Right lung (tissue), 5 donors: ENCODE measurements around the gene BNC2. TPM values are rescaled to one million over a fixed set of nuclear protein-coding genes. Genes with fewer than 3 reads are reported as not detected.

Source experiments
- DNase-seq, 2 donors: peaks; one replicate each; pipeline ENCODE4 v3.0.0-alpha.2; 2013
- polyA plus RNA-seq, 5 donors: library from polyadenylated mRNA; unstranded; fragments of 120-200 nt; gene quantifications; one replicate each; pipeline versions ENCODE4 v1.2.1 to v1.2.3, GENCODE V29; 2013; ENCODE audit warnings: inconsistent platforms in 1 of 5, low replicate concordance in 1 of 5; ENCODE audit not compliant: insufficient read length in 5 of 5, insufficient read depth in 1 of 5

BNC2 gene
- polyA plus RNA-seq, 5 donors = 7.4 to 14.2 (median 12.2) TPM

DNA sequence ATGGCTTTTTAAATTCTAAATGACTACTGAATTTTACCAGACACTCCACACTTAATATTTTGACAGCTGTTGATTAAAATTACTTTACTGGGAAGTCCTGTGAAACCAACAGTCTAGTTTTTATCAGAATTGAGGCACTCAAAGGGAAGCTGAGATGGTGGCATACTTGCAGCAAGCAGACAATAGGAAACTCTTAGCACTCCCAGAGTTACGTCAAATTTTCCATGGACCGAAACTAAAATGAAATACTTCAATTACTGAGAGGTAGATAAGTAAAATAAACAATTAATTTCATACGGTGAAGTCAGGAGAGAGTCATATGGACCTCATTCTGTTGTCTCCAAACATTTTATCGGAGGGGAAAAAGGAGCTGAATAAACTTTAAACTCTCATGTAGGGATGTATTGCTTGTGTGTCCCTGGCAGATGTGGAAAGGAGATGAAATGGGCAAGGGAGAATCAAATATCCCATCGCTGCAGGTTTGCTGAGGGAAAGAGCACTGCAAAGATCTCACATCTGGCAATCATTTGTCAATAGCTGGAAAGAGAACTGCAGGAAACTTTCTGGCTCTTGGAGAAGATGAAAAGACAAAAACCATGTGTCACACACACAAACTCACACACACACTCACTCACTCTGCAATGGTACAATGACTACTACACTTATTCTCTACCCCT lies 189.4 kb downstream of the BNC2 start:
- no peak for DNase-seq

DNA sequence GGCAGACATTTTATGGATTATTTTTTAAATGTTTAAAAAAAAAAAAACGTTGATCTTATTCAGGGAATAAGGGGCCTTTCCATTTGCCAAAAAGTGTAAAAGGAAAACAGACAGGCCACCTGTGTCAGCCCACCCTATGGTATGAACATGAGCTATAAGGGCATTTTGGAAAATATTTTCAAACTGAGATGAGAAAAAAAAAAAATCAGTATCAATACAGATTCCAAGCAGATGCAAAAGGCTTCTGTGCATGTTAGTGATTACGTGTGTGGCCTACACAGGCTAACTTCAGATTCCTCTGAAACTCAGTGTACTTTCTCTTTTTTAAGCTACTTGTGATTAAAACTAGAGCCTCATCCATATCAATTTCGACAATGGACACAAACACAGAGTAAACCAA lies 189.9 kb downstream of the BNC2 start:
- DNase-seq = no peak

DNA sequence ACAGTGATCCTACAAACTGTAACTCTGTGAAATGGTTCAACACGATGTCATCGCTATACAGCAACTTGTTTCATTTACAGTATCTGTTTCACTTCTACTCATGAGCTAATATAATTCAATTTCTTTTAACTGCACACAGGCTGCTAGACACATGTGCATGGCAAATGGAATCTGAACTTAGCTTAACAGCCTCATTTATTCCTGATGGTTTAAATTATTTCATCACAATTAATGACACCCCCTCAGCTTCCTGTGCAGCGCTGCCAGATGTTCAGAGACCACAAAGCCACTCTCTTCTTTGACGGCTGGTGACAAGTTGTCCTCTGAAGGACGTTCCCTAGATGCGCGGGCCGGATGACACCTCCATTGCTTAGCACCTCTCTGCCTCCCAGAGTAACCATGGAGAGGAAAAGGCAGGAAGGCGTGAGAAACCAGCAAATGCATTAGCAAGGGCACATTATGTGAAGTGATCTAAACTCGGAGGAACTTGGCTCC lies 191.1 kb downstream of the BNC2 start:
- no peak for DNase-seq

DNA sequence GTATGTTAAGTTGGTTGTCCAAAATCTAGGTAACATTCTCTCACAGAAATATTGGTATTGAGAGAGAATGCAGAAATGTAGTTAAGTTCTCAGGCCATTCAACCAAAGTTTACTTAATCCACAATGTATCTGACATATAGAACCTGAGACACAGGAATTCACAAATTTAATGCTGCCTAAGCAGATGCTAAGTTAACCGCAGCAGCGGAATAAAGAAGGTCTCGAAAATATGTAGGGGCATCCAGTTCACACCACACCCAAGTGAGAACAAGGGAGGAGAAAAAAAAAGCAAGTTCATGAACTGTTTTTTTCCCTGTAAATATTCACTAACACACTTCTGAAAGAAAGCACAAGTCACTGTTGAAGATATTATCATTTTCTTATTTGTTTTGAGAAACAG lies 194.0 kb downstream of the BNC2 start:
- no peak for DNase-seq

DNA sequence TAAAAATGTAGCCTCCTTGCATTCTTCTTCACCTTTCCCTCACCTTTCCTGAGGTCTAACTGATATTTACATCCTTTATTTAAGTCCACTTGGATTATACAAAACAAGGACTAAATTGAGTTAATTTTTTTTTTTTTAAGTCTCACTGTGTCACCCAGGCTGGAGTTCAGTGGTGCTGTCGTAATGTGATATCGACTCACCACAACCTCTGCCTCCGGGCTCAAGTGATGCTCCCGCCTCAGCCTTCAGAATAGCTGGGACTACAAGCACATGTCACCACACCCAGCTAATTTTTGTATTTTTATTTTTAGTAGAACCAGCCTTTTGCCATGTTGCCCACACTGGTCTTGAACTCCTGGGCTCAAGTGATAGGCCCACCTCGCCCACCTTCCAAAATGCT lies 195.3 kb downstream of the BNC2 start:
- DNase-seq = no peak

DNA sequence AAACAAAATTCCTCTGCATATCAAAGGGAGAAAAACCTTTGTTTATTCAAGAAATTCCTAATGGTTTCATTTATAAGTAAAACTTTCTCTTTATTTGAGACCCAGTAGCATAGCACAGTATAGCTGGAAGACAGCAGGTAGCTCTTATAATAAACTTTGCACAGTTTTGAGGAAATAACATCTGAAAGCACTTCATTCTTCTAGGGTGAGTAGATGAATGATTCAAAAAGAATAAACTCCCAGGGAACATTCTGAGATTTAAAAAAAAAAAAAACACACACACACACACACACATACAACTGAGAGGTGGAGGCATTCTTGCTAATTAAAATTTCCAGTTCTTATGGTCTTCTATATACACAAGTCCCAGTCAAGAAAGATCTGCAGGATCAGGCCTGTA lies 197.3 kb downstream of the BNC2 start:
- no peak for DNase-seq

DNA sequence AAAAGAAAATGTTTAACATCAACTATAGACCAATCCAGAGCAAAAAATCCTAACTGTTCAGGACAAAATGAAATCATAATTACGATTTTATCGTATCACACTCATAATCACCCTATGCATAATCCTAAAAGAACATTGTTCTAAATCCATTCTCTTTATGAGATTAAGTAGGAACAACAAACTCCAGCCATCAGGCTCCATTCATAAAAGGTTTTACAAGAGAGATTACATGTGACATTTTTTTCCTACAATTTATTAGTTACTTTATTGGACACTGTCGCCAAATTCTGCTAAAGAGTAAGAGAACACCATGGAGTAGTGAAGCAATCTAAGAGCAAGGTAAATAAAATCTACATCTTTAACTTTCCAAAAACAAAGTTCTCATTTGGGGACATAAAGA lies 198.0 kb downstream of the BNC2 start:
- DNase-seq = no peak

DNA sequence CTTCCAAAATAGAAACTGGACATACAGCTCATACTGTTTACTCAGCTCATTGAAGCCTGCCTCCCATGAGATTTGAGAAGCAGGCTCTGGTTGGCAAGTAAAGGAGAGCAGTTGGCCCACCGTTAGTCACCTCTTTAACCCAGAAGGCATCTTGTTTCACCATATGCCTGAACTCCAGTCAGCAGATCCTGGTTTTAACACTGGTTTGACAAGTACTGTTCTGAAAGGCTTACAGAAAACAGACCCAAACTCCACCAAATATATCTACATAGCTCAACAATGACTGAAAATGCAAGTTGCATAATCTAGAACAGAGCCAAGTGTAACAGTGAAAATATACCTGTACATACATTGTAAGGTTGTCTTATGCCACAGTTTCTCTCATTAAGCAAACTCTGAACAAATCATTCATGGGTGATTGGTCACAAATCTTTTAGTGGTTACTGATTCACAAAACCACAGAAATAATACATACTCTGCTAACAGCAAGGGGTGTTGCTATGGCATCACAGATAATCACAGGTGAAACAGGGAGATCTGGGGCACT lies 198.8 kb downstream of the BNC2 start:
- no peak for DNase-seq

DNA sequence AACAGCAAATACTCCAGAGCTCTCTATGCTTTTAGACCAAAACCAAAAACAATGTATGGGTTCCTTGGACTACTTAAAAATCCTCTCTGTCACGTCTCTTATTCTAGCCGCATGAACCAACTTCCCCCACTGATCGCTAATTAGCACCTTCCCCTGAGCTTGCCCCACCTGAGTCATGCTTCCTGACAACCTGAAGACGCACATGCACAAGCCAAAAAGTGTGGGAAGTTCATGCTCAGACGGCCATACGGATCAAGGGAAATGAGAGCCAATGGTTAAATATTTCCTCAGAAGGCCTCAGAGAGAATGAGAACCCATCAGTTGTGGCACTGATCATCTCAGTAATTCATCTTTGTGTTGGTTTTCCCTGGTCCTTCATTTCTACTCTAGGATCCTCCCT lies 199.7 kb downstream of the BNC2 start:
- DNase-seq = no peak

DNA sequence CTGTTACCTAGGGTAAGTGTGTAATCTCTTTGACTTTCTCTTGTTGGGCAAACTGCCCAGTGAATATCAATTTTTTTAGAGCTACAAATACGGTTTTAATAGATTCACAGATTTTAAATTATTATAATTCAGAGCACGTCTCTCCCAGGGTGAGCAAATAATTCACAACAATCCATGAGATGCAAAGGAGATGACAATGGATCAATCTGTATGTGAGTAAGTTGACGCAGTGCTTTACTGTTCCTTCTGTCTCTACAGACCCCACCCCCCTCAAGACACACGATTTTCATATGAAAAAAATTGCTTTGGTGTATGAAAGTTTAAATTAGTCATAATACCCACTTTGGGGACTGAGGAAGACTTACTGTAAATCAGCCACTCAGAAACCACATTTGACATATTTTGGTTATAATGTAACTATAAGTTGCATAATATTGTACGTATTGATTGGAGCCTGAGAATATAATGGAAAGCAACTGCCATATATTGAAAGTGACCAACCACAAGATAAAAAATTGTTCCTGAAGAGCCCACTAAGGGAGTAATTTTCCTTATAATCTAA lies 201.7 kb downstream of the BNC2 start:
- no peak for DNase-seq

DNA sequence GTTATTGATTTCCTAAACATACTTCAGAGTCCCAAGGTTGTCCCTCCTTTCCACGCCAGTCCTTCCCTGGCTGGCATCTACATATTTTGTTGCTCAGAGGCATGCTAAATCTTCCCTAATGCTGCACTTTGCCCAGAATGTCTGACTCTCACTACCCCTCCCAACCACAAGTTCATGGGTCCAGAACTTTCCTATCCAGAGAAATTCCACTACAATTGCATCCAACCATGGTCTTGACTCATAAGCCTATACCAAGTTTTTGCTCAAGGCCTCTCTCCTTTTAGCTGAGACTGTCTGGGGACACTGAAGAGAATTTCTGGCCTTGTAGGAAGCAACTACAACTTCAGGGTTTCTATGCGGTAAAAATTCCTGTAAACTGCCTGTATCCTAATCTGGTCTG lies 206.3 kb downstream of the BNC2 start:
- DNase-seq = no peak

DNA sequence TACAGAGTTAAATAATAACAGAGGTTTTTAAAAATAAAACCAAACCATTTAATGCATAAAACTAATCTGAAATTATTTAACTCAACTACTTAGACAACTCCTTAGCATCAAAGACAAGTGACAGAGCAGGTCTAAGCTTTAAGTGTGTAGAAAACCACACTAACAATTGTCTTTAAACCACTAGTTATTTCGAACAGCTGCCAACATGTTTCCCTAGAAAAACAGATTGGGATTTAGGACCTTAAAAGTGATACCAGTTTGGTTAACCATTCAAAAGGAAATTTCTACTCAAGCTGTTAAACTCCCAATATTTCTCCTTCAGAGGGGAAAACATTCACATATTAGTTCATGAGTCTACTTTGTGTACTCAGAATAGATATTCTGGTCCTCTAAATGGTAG lies 208.7 kb downstream of the BNC2 start:
- DNase-seq = no peak

DNA sequence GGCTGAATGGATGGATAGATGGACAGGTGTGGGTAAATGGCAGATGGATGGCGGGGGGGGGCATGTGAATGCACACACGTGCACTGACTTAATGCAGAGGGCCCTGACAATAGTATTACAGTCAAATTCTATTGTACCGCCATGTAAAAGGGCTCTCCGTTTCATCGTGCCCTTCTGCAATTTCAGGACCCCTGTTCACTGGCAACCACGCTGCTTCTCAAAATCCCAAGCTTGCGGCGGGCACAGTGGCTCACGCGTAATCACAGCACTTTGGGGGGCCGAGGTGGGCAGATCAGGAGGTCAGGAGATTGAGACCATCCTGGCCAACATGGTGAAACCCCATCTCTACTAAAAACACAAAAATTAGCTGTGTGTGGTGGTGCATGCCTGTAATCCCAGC lies 211.4 kb downstream of the BNC2 start:
- DNase-seq = no peak

DNA sequence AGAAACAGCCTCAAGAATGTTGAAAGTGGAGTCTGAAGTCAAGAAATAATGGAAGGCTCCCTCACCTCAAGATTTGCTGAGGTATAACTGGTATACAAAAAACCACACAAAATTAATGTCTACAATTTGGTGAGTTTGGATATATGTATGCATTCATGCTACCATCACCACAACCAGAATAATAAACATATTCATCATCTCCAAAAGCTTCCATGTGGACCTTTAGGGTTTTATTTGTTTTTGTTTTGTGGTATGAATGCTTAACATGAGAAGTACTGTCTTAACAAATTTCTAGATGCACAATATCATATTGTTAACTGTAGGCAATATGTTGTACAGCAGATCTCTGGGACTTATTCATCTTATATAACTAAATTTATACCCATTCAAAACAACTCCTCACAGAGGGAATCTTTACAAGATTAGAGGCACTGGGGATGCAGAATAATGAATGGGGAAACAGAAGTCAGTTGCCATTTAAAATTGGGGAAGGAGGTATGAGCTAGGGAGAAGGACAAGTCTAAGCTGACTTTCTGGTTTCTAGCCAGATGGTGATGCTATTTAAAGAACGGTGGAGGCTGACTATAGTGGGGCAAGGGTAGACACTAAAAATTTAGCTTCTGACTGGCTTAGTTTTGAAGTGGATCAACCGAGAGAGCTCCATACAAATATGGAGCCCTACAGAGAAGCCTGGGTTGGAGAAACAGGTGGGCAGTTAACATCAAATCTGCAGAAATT lies 213.9 kb downstream of the BNC2 start:
- no peak for DNase-seq

DNA sequence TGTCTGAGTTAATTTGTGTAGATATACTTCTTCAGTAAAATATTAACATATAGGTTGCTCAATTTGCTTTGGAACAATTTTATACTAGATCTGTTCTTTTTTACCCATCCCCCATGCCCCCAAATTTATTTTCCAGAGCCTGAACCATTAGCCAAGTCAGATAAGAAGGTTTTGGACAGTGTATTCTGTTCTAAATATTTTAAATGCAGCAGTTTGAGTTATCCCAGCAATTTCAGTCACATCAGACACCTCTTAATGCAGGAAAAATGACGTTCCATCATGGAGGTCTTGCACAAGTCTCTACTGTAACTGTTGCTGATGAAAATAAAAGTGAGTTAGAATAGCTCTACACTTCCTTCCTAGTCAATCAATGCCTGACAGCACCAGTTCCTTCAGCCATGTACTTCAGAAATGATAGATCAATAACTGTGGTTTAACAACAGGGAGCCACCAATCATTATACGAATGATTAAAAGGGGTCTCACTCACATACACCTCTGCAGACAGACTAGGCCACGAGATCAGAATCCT lies 215.8 kb downstream of the BNC2 start:
- DNase-seq = peak in 1 of 2 donors; percentile 49

DNA sequence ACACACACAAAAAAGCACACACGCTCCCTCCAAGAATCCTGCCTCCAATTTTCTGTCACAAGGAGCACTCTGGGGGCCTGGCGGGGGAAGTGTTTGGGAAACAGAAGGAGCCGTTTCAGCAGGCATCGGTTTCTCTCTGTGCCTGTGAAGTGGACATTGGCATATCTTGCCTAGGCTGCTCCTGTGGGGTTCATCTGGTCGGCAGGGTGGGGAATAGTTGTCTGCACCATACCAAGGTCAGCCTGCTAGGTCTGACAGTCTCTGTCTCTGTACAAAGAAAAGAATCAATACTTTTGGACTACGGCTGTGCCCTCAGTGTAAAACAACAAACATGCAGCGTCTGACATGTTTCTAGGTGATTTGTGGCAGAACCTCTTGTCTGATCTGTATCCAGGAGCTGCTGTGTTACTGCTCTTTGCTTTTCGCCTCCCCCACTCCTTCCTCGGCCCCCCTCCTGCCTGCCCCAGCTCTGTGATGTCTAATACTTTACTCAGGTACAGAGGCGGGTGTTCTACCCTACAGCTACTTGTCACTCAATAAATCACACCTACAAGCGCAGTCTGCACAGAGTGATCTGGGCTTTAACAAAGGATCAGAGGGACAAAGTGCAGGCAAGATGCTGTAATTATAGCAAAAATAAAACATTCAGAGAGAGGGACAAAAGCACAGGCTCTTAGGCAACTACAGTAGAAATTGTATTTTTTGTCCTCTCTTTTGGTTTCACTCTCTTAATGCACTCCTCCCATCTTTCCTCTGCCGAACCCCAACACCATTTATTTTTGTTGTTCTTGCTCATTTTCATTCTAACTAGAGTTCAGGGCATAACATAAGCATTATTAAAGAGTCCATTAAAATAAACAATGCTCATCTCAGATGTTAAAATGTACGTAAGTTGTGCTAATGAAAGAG lies 216.7 kb downstream of the BNC2 start:
- peak; percentile 43 to 45 for DNase-seq

DNA sequence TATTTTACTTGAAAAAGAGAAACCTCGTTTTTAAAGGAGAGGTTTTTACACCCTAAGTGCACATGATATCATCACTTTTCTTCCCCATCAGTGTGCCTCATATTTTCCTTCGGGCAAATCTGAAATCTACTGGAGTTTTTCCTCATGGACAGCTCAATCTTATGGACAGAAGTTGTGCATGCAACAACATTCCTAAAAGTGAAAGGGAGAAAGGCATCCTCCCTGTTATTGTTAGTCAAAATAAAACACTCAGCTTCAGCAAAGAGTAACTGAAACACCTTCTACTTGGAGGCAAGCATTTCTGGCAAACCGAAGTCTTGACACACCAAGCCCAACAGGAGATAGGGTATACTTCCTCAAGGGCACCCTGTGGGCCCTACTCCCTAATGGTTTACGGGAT lies 217.9 kb downstream of the BNC2 start:
- no peak for DNase-seq

DNA sequence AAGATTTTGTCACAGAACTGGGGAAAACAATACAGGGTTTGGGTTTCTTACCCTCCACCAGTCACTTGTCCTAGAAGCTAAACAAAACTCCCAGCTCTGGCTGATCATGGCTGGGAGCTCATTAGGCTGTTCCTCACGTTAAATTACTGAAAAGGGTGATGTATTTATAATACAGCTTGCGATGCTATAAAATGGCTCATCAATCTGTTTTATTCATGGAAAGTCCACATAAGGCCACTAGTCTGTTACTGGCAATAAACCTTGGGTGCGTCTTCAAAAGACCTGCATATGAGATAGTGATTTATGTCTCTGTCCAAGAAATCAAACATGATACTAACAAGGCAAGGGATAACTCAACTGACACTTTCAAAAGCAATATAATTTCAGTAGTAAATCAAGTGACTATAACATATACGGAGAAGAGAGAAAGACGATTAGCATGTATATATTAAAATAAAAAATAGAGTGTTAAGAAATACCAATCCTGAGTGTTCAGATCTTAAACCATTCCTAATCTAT lies 219.0 kb downstream of the BNC2 start:
- no peak for DNase-seq

DNA sequence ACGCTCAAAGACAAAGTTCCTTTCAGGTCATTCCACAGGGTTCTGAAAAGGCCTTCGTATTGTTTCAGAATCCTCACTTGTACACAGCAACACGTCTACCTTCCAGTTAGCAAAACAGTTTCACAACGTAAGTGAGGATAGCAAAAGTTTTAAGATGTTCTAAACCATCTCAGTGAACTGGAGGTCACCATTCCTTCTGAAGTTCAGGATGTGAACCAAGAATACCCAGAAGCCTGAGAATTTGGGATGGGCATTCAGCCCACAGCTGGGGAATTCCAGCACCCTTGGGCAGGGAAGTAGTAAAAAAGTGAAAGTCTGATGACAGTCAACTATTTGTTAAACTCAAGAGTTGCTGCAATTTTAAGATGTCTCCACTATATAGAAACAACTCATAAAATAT lies 224.5 kb downstream of the BNC2 start:
- DNase-seq = no peak

DNA sequence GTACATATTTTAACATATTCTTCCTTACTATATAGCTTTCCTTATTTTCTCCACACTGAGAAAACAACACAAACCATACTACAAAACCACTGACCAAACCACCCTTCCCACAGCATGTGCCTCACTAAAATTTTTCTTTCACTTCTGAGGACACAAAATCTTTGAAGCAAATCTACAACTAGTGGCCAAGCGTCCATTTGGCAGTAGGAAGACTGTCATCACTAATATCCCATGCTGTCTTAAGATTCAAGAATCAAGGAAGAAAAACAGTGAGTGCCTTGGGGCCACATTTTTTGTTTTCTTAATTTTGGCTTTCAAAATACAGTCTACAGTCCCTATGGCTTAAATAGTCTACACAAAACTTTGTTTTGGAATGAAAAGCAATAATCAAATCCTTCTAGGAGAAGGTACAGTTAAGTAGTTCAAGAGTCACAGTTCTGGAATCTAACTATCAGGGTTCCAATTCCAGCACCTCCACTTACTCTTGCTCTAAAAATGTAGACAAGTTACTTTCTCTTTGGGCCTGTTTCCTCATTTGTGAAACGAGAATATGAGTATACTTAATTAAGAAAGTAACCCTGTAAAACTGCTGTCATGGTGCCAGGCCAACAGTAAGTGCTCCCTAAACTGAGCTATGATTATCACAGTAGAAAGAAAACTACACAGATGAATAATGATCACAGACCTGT lies 227.9 kb downstream of the BNC2 start:
- DNase-seq = no peak

DNA sequence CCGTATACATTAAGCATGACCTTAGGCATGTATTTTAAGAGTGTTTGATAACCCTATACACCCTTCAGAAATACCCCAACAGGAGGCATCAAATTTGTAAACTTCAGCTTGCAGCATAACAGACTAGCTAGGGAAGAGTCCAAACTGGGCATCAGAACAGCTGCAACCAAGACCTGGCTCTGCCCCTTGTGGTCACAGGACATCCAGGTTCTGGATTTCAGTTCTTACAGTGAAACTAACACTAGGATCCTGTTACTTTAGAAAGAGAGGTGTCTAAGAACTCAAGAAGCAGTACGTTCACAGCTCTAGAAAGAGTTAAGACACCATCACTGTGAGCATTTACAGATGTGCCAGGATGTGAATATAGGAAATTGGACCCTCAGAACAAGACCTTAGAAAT lies 229.8 kb downstream of the BNC2 start:
- no peak for DNase-seq
